ENCODE results near the gene ABI3BP.
"Not testable (repeated sequence)": the region's sequence is repeated elsewhere in the genome, so short reads cannot be mapped to it uniquely, and the experiment has no call there.

The ABI3BP gene

GRCh38 chr3:100966049-100966491 lies 27.2 kb downstream of the ABI3BP start:
- Histone ChIP-seq H3K4me1 (ENCODE audit: control insufficient read depth, insufficient read depth, low read length) (peaks cover 10% of the 10 kb centered on the region), H3K9me3 (ENCODE audit: control insufficient read depth, low read length) (peaks cover 1% of the 10 kb centered on the region), H3K27me3 (replicated peaks; ENCODE audit: control insufficient read depth, insufficient read depth, low read length) (no peaks in the 10 kb centered on the region), H3K9ac (ENCODE audit: low read length) (no peak overlapping the region), H3K36me3 (ENCODE audit: control insufficient read depth, insufficient read depth, low read length, severe bottlenecking) (no peaks in the 10 kb centered on the region), H3K4me3 (ENCODE audit: low read length) (no peak overlapping the region)
- DNase-seq (ENCODE audit: low read depth) = no peak

DNA sequence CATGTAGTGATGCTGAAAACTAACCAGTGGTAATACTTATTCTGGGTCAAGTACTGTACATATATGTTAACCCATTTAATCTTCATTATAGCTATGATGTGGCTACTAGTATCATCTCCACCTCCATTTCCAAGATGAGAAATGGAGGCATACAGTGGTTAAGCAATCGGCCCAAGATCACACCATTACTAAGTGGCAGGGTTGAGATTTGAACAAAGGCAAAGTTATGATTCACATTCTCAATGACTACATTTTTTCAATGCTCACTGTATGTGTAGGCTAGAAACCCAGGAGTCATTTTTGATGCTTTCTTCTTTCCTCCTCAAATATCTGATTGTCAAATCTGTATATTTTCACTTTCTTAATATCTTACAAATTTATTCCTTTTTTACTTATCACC lies 30.2 kb downstream of the ABI3BP start:
- H3K36me3 ChIP-seq (ENCODE audit: control insufficient read depth, insufficient read depth, low read length, severe bottlenecking) = no peaks in the 10 kb centered on the region

DNA sequence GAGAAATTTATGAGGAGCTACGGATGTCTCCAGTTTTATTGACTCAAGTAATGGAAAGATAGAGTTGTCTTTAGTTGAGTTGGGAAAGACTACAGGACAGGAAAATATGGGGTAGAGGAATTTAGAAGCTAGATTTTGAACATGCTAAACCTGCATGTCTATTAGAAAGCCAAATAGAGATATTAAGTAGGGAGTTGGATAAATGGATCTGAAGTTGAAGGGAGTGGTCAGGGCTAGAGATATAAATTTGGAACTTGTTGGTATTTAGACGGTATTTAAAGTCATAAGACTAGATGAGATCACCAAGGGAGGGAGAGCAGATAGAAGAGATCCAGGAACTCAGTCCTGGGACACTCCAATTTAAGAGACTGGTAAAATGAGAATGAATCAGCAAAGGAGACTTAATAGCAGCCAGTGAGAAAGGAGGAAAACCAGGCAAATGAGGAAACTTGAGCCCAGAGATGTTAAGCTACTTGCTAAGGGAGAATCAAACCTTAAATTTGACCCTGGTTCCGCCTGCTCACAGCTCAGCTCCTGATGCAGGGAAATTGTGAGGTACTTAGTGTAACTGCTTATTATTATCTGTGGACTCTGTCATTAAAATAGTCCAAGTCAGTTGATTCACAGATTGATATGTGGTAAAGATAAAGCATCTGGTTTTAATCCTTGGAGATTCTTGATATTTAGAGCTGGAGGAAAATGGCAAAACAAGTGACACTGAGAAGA lies 35.8 kb downstream of the ABI3BP start:
- Histone ChIP-seq H3K9ac (ENCODE audit: low read length) (peak overlapping the region; percentile 32), H3K4me1 (ENCODE audit: control insufficient read depth, insufficient read depth, low read length) (peaks cover 43% of the 10 kb centered on the region), H3K27me3 (replicated peaks; ENCODE audit: control insufficient read depth, insufficient read depth, low read length) (no peaks in the 10 kb centered on the region), H3K4me3 (ENCODE audit: low read length) (peak overlapping the region; percentile 7), H3K9me3 (ENCODE audit: control insufficient read depth, low read length) (peaks cover 18% of the 10 kb centered on the region), H3K36me3 (ENCODE audit: control insufficient read depth, insufficient read depth, low read length, severe bottlenecking) (no peaks in the 10 kb centered on the region)
- peak; percentile 40 for DNase-seq (ENCODE audit: low read depth)

More for the DNA sequence above, 30.2 kb downstream of the ABI3BP start:
- DNase-seq (ENCODE audit: low read depth) = no peak
- no peaks in the 10 kb centered on the region for H3K27me3 ChIP-seq (replicated peaks; ENCODE audit: control insufficient read depth, insufficient read depth, low read length)
- peaks cover 18% of the 10 kb centered on the region for H3K9me3 ChIP-seq (ENCODE audit: control insufficient read depth, low read length)
- H3K9ac ChIP-seq (ENCODE audit: low read length) = no peak overlapping the region
- H3K4me3 ChIP-seq (ENCODE audit: low read length) = no peak overlapping the region
- peaks cover 7% of the 10 kb centered on the region for H3K4me1 ChIP-seq (ENCODE audit: control insufficient read depth, insufficient read depth, low read length)

GRCh38 chr3:100956276-100956675 lies 36.9 kb downstream of the ABI3BP start:
- no peak for DNase-seq (ENCODE audit: low read depth)
- Histone ChIP-seq H3K4me3 (ENCODE audit: low read length) (no peak overlapping the region), H3K27me3 (replicated peaks; ENCODE audit: control insufficient read depth, insufficient read depth, low read length) (no peaks in the 10 kb centered on the region)

GRCh38 chr3:100954990-100955389 lies 38.2 kb downstream of the ABI3BP start:
- Histone ChIP-seq H3K9ac (ENCODE audit: low read length) (peak overlapping the region; percentile 55), H3K9me3 (ENCODE audit: control insufficient read depth, low read length) (peaks cover 6% of the 10 kb centered on the region), H3K36me3 (ENCODE audit: control insufficient read depth, insufficient read depth, low read length, severe bottlenecking) (no peaks in the 10 kb centered on the region), H3K4me3 (ENCODE audit: low read length) (peak overlapping the region; percentile 55), H3K27me3 (replicated peaks; ENCODE audit: control insufficient read depth, insufficient read depth, low read length) (no peaks in the 10 kb centered on the region), H3K4me1 (ENCODE audit: control insufficient read depth, insufficient read depth, low read length) (peaks cover 43% of the 10 kb centered on the region)
- DNase-seq (ENCODE audit: low read depth) = peak; percentile 91

More at GRCh38 chr3:100956276-100956675, 36.9 kb downstream of the ABI3BP start:
- Histone ChIP-seq H3K4me1 (ENCODE audit: control insufficient read depth, insufficient read depth, low read length) (peaks cover 43% of the 10 kb centered on the region), H3K9me3 (ENCODE audit: control insufficient read depth, low read length) (peaks cover 18% of the 10 kb centered on the region), H3K9ac (ENCODE audit: low read length) (no peak overlapping the region), H3K36me3 (ENCODE audit: control insufficient read depth, insufficient read depth, low read length, severe bottlenecking) (no peaks in the 10 kb centered on the region)

DNA sequence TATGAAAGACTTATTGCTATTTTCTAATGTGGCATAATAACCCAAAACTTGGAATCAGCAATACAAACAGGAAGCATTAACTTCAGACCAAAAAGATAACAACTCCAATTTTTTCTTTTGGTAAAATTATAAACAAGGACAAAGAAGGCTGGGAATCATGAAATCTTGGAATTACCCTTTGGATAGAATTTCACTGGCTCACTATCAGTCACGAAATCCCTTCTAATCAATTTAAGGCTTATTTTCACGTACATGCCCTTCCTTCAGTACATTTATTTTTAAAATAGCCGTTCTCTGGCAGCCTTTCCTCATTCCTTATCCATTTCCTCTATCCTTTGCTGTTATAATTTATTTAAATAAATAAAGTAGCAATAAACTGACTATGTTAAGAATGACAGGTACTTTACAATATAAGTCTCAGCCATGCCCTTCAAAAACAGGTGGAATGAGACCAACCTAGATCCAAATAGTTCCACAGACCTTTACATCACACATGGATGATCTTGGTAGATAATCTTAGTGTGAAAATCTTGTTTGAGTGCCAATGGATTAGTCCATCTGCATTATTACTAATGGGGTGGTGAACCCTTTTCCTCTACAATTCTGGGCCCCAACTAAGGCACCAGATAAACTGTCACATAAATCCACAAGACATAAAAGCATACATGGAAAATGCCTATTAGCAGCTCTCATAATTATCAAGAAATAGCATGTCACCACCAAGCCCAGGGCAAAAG lies 38.9 kb downstream of the ABI3BP start:
- peak overlapping the region; percentile 45 for H3K9ac ChIP-seq (ENCODE audit: low read length)
- no peaks in the 10 kb centered on the region for H3K36me3 ChIP-seq (ENCODE audit: control insufficient read depth, insufficient read depth, low read length, severe bottlenecking)
- peak; percentile 31 for DNase-seq (ENCODE audit: low read depth)
- H3K9me3 ChIP-seq (ENCODE audit: control insufficient read depth, low read length) = peaks cover under 1% of the 10 kb centered on the region
- H3K27me3 ChIP-seq (replicated peaks; ENCODE audit: control insufficient read depth, insufficient read depth, low read length) = no peaks in the 10 kb centered on the region
- H3K4me3 ChIP-seq (ENCODE audit: low read length) = peak overlapping the region; percentile 49
- peaks cover 43% of the 10 kb centered on the region for H3K4me1 ChIP-seq (ENCODE audit: control insufficient read depth, insufficient read depth, low read length)

DNA sequence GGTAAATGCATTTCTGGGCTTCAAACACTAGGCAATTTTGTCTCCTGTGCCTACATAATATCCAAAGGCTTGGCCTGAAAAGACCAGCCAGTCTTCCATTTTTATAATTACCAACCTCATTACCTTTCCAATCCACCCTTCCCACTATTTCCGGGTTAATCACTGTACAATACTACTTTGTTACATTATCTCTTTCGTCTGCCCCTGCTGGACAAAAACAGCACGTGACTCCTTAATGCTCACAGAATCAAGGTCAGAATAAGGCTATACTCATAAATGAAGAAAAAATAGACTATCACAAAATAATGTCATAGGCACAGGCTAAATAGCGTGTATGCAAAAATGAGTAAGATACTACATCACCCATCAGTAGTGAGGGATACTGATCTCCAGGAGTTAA lies 40.1 kb downstream of the ABI3BP start:
- H3K36me3 ChIP-seq (ENCODE audit: control insufficient read depth, insufficient read depth, low read length, severe bottlenecking) = no peaks in the 10 kb centered on the region
- H3K4me3 ChIP-seq (ENCODE audit: low read length) = no peak overlapping the region
- DNase-seq (ENCODE audit: low read depth) = no peak
- no peaks in the 10 kb centered on the region for H3K27me3 ChIP-seq (replicated peaks; ENCODE audit: control insufficient read depth, insufficient read depth, low read length)
- no peaks in the 10 kb centered on the region for H3K9me3 ChIP-seq (ENCODE audit: control insufficient read depth, low read length)
- peaks cover 43% of the 10 kb centered on the region for H3K4me1 ChIP-seq (ENCODE audit: control insufficient read depth, insufficient read depth, low read length)
- H3K9ac ChIP-seq (ENCODE audit: low read length) = no peak overlapping the region

DNA sequence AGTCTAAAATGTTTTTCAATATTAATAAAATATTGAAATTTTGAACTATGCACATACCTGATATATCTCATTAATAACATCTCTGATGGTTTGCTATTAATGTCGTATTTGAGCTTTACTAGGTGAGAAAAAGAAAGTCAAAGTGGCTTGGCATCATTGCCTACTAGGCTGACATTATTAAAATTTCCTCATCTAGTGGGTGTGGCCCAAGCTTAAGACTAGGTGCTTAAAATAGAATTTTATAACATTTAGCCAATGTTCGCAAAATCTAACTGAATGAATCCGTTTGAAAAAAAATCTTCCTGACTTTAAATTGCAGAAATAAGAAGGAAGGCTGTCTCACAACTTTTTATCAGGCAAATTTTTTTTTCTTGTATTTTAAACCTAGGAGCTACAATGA lies 46.1 kb downstream of the ABI3BP start:
- Histone ChIP-seq H3K4me3 (ENCODE audit: low read length) (no peak overlapping the region), H3K27me3 (replicated peaks; ENCODE audit: control insufficient read depth, insufficient read depth, low read length) (no peaks in the 10 kb centered on the region), H3K4me1 (ENCODE audit: control insufficient read depth, insufficient read depth, low read length) (peaks cover 19% of the 10 kb centered on the region), H3K9ac (ENCODE audit: low read length) (no peak overlapping the region), H3K9me3 (ENCODE audit: control insufficient read depth, low read length) (no peaks in the 10 kb centered on the region), H3K36me3 (ENCODE audit: control insufficient read depth, insufficient read depth, low read length, severe bottlenecking) (no peaks in the 10 kb centered on the region)
- DNase-seq (ENCODE audit: low read depth) = no peak

- H3K4me3 ChIP-seq (ENCODE audit: low read length); DNase-seq (ENCODE audit: low read depth); H3K9ac ChIP-seq (ENCODE audit: low read length); H3K36me3 ChIP-seq (ENCODE audit: control insufficient read depth, insufficient read depth, low read length, severe bottlenecking); H3K27me3 ChIP-seq (replicated peaks; ENCODE audit: control insufficient read depth, insufficient read depth, low read length); H3K9me3 ChIP-seq (ENCODE audit: control insufficient read depth, low read length): not testable (repeated sequence)
- H3K4me1 ChIP-seq (ENCODE audit: control insufficient read depth, insufficient read depth, low read length) = peaks cover 19% of the 10 kb centered on the region
Observed at GRCh38 chr3:100946096-100946495, 47.1 kb downstream of the ABI3BP start.

DNA sequence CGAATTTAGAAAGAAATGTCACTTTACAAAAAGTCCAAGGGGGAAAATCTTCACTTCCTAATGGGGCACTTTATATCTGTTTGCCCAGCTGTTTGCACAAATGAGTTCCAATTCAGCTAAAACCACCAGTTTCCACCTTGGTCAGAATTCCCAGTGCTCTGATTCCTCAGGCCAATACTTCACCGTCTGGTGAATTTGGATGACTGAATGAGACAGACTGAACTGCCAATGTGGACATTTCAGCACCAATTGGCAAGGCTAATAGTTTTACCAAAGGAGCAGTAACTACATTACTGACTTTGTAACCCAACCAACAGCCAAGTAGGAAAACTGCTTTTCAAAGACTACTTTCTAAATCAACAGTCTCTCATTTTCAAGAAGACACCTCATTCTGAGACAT lies 51.8 kb downstream of the ABI3BP start:
- DNase-seq (ENCODE audit: low read depth) = no peak
- Histone ChIP-seq H3K9me3 (ENCODE audit: control insufficient read depth, low read length) (no peaks in the 10 kb centered on the region), H3K9ac (ENCODE audit: low read length) (no peak overlapping the region), H3K4me3 (ENCODE audit: low read length) (no peak overlapping the region), H3K27me3 (replicated peaks; ENCODE audit: control insufficient read depth, insufficient read depth, low read length) (no peaks in the 10 kb centered on the region), H3K36me3 (ENCODE audit: control insufficient read depth, insufficient read depth, low read length, severe bottlenecking) (no peaks in the 10 kb centered on the region), H3K4me1 (ENCODE audit: control insufficient read depth, insufficient read depth, low read length) (peaks cover 4% of the 10 kb centered on the region)

DNA sequence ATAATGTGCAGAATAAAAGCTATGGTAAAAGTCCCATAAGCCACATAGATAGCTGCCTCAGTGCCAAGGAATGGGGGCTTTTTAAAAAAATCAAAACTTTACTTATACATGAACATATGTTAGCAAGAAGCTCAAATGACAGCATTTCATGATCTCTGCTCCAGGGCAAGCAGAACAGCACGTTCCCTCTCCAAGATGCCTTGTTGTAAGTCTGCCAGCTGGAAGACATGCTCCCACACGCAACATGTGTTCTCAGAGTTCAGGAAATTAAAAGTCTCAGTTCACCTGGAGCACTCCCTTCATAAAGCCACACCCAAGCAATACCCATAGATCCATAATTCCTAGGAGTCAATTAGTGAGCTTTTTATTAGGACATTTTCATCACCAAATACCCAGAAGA lies 52.2 kb downstream of the ABI3BP start:
- peaks cover 4% of the 10 kb centered on the region for H3K4me1 ChIP-seq (ENCODE audit: control insufficient read depth, insufficient read depth, low read length)
- no peaks in the 10 kb centered on the region for H3K27me3 ChIP-seq (replicated peaks; ENCODE audit: control insufficient read depth, insufficient read depth, low read length)
- no peaks in the 10 kb centered on the region for H3K9me3 ChIP-seq (ENCODE audit: control insufficient read depth, low read length)
- no peak overlapping the region for H3K9ac ChIP-seq (ENCODE audit: low read length)
- H3K36me3 ChIP-seq (ENCODE audit: control insufficient read depth, insufficient read depth, low read length, severe bottlenecking) = no peaks in the 10 kb centered on the region
- H3K4me3 ChIP-seq (ENCODE audit: low read length) = no peak overlapping the region
- DNase-seq (ENCODE audit: low read depth) = no peak

All from adipocyte (in vitro differentiated cells).